ENCODE measurements around the gene PCDHGB5. TPM values are rescaled to one million over a fixed set of nuclear protein-coding genes. Genes with fewer than 3 reads are reported as not detected.
A peak's percentile ranks its signal among the peaks of the same experiment; 100 is the strongest.
"Not testable (repeated sequence)": the region's sequence is repeated elsewhere in the genome, so short reads cannot be mapped to it uniquely, and the experiment has no call there.

The PCDHGB5 gene
- total RNA-seq, 1 donor from 2014 or later: 6.0 TPM

DNA sequence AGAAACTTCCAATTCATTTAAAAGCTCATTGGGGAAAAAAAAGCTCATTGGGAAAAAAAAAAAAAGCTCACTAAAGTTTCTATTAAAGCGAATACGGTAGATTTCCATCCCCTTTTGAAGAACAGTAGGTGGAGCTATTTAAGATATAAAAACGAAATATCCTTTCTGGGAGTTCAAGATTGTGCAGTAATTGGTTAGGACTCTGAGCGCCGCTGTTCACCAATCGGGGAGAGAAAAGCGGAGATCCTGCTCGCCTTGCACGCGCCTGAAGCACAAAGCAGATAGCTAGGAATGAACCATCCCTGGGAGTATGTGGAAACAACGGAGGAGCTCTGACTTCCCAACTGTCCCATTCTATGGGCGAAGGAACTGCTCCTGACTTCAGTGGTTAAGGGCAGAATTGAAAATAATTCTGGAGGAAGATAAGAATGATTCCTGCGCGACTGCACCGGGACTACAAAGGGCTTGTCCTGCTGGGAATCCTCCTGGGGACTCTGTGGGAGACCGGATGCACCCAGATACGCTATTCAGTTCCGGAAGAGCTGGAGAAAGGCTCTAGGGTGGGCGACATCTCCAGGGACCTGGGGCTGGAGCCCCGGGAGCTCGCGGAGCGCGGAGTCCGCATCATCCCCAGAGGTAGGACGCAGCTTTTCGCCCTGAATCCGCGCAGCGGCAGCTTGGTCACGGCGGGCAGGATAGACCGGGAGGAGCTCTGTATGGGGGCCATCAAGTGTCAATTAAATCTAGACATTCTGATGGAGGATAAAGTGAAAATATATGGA is 32.8 kb downstream of the PCDHGB5 start, which contains the start of gene PCDHGA12:
Gene PCDHGA12, plus strand, starts transcription at position 176 of the 782 bp plus-strand sequence. Its CDS starts 253 bp downstream, at position 429.
- TF ChIP-seq, protein P1, sequence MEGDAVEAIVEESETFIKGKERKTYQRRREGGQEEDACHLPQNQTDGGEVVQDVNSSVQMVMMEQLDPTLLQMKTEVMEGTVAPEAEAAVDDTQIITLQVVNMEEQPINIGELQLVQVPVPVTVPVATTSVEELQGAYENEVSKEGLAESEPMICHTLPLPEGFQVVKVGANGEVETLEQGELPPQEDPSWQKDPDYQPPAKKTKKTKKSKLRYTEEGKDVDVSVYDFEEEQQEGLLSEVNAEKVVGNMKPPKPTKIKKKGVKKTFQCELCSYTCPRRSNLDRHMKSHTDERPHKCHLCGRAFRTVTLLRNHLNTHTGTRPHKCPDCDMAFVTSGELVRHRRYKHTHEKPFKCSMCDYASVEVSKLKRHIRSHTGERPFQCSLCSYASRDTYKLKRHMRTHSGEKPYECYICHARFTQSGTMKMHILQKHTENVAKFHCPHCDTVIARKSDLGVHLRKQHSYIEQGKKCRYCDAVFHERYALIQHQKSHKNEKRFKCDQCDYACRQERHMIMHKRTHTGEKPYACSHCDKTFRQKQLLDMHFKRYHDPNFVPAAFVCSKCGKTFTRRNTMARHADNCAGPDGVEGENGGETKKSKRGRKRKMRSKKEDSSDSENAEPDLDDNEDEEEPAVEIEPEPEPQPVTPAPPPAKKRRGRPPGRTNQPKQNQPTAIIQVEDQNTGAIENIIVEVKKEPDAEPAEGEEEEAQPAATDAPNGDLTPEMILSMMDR (IDR thresholded peaks at IDR 0.05; ENCODE audit: borderline replicate concordance): peak; percentile 70
- peak within 1 kb of the TSS; percentile 58 for H3K4me3 ChIP-seq
- peak; percentile 50 for DNase-seq
- no peaks in the 10 kb centered on the region for H3K27me3 ChIP-seq (ENCODE audit: low read depth)
- H3K27ac ChIP-seq (replicated peaks): peak within 1 kb of the TSS; percentile 65
- H3K4me1 ChIP-seq: peaks cover 24% of the 10 kb centered on the region
- peaks cover 100% of the 10 kb centered on the region for H3K9me3 ChIP-seq (replicated peaks)
- H3K36me3 ChIP-seq: peaks cover 55% of the 10 kb centered on the region
- intact Hi-C loops (cut with micrococcal nuclease): loop anchor here (10.0 kb wide), 1 partner anchor 94 kb away; no protein-coding TSS in a partner anchor

DNA sequence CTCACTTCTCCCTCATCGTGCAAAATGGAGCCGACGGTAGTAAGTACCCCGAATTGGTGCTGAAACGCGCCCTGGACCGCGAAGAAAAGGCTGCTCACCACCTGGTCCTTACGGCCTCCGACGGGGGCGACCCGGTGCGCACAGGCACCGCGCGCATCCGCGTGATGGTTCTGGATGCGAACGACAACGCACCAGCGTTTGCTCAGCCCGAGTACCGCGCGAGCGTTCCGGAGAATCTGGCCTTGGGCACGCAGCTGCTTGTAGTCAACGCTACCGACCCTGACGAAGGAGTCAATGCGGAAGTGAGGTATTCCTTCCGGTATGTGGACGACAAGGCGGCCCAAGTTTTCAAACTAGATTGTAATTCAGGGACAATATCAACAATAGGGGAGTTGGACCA is 33.5 kb downstream of the PCDHGB5 start:
- H3K36me3 ChIP-seq: peaks cover 50% of the 10 kb centered on the region
- no peak for DNase-seq
- TF ChIP-seq, protein P1 (IDR thresholded peaks at IDR 0.05; ENCODE audit: borderline replicate concordance): no peak
- H3K27me3 ChIP-seq (ENCODE audit: low read depth): no peaks in the 10 kb centered on the region
- intact Hi-C loops (cut with micrococcal nuclease): loop anchor here (10.0 kb wide), 1 partner anchor 94 kb away; no protein-coding TSS in a partner anchor
- no peak overlapping the region for H3K27ac ChIP-seq (replicated peaks)
- peaks cover 22% of the 10 kb centered on the region for H3K4me1 ChIP-seq
- peaks cover 100% of the 10 kb centered on the region for H3K9me3 ChIP-seq (replicated peaks)
- peak overlapping the region; percentile 58 for H3K4me3 ChIP-seq

DNA sequence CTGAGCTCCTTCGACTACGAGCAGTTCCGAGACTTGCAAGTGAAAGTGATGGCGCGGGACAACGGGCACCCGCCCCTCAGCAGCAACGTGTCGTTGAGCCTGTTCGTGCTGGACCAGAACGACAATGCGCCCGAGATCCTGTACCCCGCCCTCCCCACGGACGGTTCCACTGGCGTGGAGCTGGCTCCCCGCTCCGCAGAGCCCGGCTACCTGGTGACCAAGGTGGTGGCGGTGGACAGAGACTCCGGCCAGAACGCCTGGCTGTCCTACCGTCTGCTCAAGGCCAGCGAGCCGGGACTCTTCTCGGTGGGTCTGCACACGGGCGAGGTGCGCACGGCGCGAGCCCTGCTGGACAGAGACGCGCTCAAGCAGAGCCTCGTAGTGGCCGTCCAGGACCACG is 34.6 kb downstream of the PCDHGB5 start:
- Histone ChIP-seq H3K4me1 (peaks cover 22% of the 10 kb centered on the region), H3K4me3 (peak overlapping the region; percentile 58), H3K9me3 (replicated peaks) (peaks cover 99% of the 10 kb centered on the region), H3K36me3 (peaks cover 40% of the 10 kb centered on the region)
- not testable (repeated sequence) for H3K27me3 ChIP-seq (ENCODE audit: low read depth); DNase-seq; H3K27ac ChIP-seq (replicated peaks)
- intact Hi-C loops (cut with micrococcal nuclease): loop anchor here (10.0 kb wide), 1 partner anchor 92 kb away; no protein-coding TSS in a partner anchor

DNA sequence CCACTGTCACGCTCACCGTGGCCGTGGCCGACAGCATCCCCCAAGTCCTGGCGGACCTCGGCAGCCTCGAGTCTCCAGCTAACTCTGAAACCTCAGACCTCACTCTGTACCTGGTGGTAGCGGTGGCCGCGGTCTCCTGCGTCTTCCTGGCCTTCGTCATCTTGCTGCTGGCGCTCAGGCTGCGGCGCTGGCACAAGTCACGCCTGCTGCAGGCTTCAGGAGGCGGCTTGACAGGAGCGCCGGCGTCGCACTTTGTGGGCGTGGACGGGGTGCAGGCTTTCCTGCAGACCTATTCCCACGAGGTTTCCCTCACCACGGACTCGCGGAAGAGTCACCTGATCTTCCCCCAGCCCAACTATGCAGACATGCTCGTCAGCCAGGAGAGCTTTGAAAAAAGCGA is 35.0 kb downstream of the PCDHGB5 start:
- peaks cover 99% of the 10 kb centered on the region for H3K9me3 ChIP-seq (replicated peaks)
- intact Hi-C loops (cut with micrococcal nuclease): loop anchor here (10.0 kb wide), 1 partner anchor 92 kb away; no protein-coding TSS in a partner anchor
- not testable (repeated sequence) for H3K4me3 ChIP-seq; H3K27me3 ChIP-seq (ENCODE audit: low read depth); DNase-seq; H3K27ac ChIP-seq (replicated peaks)
- H3K36me3 ChIP-seq: peaks cover 36% of the 10 kb centered on the region
- H3K4me1 ChIP-seq: peaks cover 22% of the 10 kb centered on the region

DNA sequence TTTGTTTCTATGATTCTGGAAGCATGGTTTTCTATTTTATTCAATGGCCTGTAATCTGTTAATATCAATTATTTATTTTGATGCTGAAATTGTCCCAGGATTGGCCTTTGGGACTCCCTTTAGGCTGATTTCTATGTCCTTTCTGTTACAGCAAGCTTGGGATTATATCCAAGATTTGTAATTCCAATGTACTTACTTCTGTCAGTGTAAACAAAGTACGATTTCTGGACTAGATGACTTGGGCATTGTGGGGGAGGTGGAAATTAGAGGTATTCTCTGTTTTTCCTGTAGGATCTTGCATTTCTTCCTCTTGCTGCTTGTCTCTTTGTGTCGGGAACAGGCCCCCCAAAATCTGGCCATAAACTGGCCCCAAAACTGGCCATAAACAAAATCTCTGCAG is 36.3 kb downstream of the PCDHGB5 start:
- intact Hi-C loops (cut with micrococcal nuclease): loop anchor here (10.0 kb wide), 1 partner anchor 91 kb away; no protein-coding TSS in a partner anchor

DNA sequence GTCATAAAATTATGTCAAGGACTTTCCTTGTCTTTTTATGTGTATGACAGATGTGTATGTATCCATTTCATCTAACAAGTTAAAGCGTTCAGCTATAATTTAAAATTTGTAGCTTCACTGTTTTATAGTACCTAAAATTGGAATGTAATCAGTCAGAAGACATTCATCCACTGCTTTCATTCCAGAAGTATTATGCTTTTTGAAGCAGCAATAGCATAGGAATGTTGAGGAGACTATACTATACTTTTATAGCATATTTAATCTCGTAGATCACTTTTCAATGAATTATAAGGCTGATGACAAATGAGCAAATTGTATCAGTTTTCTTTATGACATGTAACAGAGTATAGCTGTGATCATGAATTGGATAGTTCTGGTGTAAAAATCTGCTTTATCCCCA is 39.5 kb downstream of the PCDHGB5 start:
- H3K36me3 ChIP-seq: peaks cover 24% of the 10 kb centered on the region
- TF ChIP-seq, protein P1 (IDR thresholded peaks at IDR 0.05; ENCODE audit: borderline replicate concordance): no peak
- H3K4me1 ChIP-seq: peaks cover 17% of the 10 kb centered on the region
- DNase-seq: no peak
- no peaks in the 10 kb centered on the region for H3K27me3 ChIP-seq (ENCODE audit: low read depth)
- no peak overlapping the region for H3K27ac ChIP-seq (replicated peaks)
- intact Hi-C loops (cut with micrococcal nuclease): loop anchor here (10.0 kb wide), 1 partner anchor 88 kb away; no protein-coding TSS in a partner anchor
- peaks cover 95% of the 10 kb centered on the region for H3K9me3 ChIP-seq (replicated peaks)
- no peak overlapping the region for H3K4me3 ChIP-seq

More for the DNA sequence above, 36.3 kb downstream of the PCDHGB5 start:
- H3K36me3 ChIP-seq: peaks cover 23% of the 10 kb centered on the region
- H3K4me3 ChIP-seq: no peak overlapping the region
- peaks cover 22% of the 10 kb centered on the region for H3K4me1 ChIP-seq
- no peak overlapping the region for H3K27ac ChIP-seq (replicated peaks)
- no peaks in the 10 kb centered on the region for H3K27me3 ChIP-seq (ENCODE audit: low read depth)
- DNase-seq: no peak
- TF ChIP-seq, protein P1 (IDR thresholded peaks at IDR 0.05; ENCODE audit: borderline replicate concordance): no peak
- peaks cover 95% of the 10 kb centered on the region for H3K9me3 ChIP-seq (replicated peaks)
